DND-41 (cell line): ENCODE data around the gene ANO9.

Source experiments
- EZH2 ChIP-seq: IDR thresholded peaks from 3 replicates; pipeline ENCODE4 v1.6.1; 2012; ENCODE audit warnings: borderline replicate concordance, low read depth, mild to moderate bottlenecking, moderate library complexity, low read length, inconsistent platforms; ENCODE audit not compliant: severe bottlenecking
- TF ChIP-seq, protein P1 (sequence below): IDR thresholded peaks from 2 replicates; pipeline ENCODE4 v1.5.1; 2012; ENCODE audit warnings: borderline replicate concordance, low read length, moderate library complexity, mild to moderate bottlenecking; ENCODE audit not compliant: poor library complexity, severe bottlenecking; ENCODE audit errors: extremely low read depth

DNA sequence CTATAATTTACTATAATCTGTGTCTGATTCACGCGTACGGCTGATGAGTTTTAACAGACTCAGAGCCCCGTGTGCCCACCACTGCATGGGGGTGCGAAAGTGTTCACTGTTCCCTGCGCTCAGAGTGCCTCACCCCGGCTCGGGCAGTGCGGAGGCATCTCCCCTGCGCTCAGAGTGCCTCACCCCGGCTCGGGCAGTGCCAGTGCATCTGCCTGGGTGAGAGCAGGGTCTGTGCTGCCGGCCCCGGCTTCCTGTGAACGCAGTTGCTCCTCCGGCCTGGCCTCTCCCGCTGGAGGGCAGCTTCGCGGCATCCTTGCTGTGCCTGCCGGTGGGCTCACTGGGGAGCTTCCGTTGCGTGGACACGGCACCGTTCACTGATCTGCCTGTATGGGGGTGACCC, 22.5 kb upstream of the ANO9 start:
- TF ChIP-seq, protein P1, sequence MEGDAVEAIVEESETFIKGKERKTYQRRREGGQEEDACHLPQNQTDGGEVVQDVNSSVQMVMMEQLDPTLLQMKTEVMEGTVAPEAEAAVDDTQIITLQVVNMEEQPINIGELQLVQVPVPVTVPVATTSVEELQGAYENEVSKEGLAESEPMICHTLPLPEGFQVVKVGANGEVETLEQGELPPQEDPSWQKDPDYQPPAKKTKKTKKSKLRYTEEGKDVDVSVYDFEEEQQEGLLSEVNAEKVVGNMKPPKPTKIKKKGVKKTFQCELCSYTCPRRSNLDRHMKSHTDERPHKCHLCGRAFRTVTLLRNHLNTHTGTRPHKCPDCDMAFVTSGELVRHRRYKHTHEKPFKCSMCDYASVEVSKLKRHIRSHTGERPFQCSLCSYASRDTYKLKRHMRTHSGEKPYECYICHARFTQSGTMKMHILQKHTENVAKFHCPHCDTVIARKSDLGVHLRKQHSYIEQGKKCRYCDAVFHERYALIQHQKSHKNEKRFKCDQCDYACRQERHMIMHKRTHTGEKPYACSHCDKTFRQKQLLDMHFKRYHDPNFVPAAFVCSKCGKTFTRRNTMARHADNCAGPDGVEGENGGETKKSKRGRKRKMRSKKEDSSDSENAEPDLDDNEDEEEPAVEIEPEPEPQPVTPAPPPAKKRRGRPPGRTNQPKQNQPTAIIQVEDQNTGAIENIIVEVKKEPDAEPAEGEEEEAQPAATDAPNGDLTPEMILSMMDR, result no peak
- no peak for TF ChIP-seq EZH2
